Fibroblast of skin of back (primary cell): ENCODE data around the gene EIF4H.
A peak's percentile ranks its signal among the peaks of the same experiment; 100 is the strongest.

ENCODE experiments used
- DNase-seq: peaks from one replicate; pipeline ENCODE4 v3.0.0-alpha.2; 2013

EIF4H gene

DNA sequence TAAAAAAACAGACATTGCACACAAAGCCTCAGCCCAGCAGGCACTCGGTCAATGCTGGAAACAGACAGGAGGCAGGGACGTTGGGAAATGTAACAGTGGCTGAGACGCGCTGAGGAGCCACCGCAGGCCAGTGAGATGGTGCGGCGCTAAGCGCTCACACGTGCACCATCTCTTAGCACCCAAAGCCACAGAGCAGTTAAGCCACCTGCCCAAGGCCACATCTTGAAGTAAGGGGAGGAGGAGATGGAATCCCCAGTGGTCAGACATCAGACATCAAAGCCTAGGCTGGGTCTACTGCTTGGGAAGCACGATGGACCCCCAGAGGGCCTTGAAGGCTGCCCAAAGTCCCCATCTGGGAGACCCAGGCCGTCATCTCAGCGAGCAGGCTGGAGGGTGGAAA, 51.2 kb downstream of the EIF4H start:
- no peak for DNase-seq

DNA sequence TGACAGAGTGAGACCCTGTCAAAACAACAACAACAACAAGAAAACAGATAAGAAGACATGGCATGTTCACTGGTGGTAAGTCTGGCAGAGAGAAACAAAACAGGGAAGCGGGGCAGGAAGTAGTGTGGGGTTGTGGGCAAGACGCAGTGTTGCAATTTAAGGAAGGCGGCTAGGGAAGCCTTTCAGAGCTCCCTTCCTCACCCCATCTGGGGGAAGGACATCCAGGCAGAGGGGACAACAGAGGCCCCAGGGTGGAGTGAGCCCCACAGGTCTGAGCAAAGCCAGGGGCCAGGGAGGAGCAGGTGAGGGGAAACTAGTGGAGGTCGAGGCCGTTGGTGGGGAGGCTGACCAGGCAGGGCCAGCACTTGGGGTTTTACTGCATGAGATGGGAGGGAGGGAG, 52.5 kb downstream of the EIF4H start:
- no peak for DNase-seq

- no peak for DNase-seq
Measured at GRCh38 chr7:74228951-74229900, 55.1 kb downstream of the EIF4H start.

- no peak for DNase-seq
Measured at GRCh38 chr7:74230446-74231231, 56.5 kb downstream of the EIF4H start.

GRCh38 chr7:74231232-74231590, 57.1 kb downstream of the EIF4H start:
- DNase-seq: no peak

- peak; percentile 42 for DNase-seq
Measured at GRCh38 chr7:74233655-74234285, 59.6 kb downstream of the EIF4H start.

DNA sequence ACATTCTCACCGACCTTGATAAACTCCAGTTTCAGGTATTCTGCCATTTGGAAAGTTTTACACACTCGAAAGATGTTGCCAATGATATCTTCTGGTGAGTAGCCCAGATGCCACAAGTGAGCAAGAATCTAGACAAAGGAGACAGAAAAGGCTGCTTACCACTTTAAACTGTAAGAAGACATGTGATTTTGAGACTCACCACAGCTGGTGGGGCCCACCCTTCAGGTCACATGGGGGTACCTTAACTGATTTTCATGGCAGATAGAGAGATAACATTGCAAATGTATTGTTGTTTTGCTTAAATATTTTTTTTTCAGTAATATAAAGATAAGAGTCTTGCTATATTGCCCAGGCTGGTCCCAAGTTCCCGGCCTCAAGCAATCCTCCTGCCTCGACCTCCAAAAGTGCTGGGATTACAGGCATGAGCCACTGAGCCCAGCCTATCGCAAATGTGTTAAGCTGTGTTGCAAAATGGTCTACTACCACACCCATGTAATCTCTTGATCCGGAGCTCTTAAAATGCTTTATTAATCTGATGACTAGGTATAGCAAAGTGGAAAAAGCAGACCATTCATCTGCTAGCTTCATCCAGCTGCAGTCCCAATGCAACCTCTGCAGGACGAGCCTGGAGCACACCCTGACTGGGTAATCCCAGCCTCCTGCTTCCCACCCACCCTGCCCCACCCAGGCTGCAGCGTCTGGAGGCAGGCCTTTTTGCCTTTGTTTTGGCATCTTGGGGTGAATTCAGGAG, 61.5 kb downstream of the EIF4H start:
- no peak for DNase-seq

GRCh38 chr7:74236284-74236683, 62.1 kb downstream of the EIF4H start:
- no peak for DNase-seq

- no peak for DNase-seq
Measured at GRCh38 chr7:74240482-74240881, 66.3 kb downstream of the EIF4H start.

- DNase-seq: no peak
Measured at GRCh38 chr7:74242122-74242443, 67.9 kb downstream of the EIF4H start.

GRCh38 chr7:74246497-74246896, 72.3 kb downstream of the EIF4H start:
- no peak for DNase-seq
